OCI-LY1 (cell line): ENCODE measurements around the gene CLSTN2.

Source experiments
- H2AFZ ChIP-seq: fragments of 200-600 bp; sonication (generic), shearing (Covaris generic); 2 replicates; pipeline ENCODE4 v1.6.0; 2014; ENCODE audit warnings: antibody characterized with exemption, mild to moderate bottlenecking, low read length
- H3F3A ChIP-seq: fragments of 200-600 bp; sonication (generic), shearing (Covaris generic); 2 replicates; pipeline ENCODE4 v1.6.0; 2014; ENCODE audit warnings: mild to moderate bottlenecking, antibody characterized with exemption, low read length, moderate library complexity; ENCODE audit not compliant: insufficient read depth
- H3K27ac ChIP-seq: fragments of 200-600 bp; sonication (generic); 2 replicates; pipeline ENCODE4 v1.5.1; 2014; ENCODE audit warnings: low read length, mixed run types, mild to moderate bottlenecking, low read depth; ENCODE audit not compliant: poor library complexity, severe bottlenecking
- H3K27me3 ChIP-seq: fragments of 200-600 bp; sonication (generic); 2 replicates; pipeline ENCODE4 v1.6.0; 2014; ENCODE audit warnings: antibody characterized with exemption, mild to moderate bottlenecking, low read length, moderate library complexity; ENCODE audit not compliant: insufficient read depth
- H3K36me3 ChIP-seq: fragments of 200-600 bp; sonication (generic); 2 replicates; pipeline ENCODE4 v1.6.1; 2014; ENCODE audit warnings: mild to moderate bottlenecking, antibody characterized with exemption, low read length, moderate library complexity, mixed read lengths; ENCODE audit not compliant: insufficient read depth
- H3K4me1 ChIP-seq: fragments of 200-600 bp; sonication (generic); 2 replicates; pipeline ENCODE4 v1.5.1; 2014; ENCODE audit warnings: mild to moderate bottlenecking, low read length, moderate library complexity; ENCODE audit not compliant: insufficient read depth, severe bottlenecking
- H3K4me2 ChIP-seq: fragments of 200-600 bp; sonication (generic), shearing (Covaris generic); 2 replicates; pipeline ENCODE4 v1.6.1; 2014; ENCODE audit warnings: low read length
- H3K4me3 ChIP-seq: fragments of 200-600 bp; sonication (generic); 2 replicates; pipeline ENCODE4 v1.5.1; 2014; ENCODE audit warnings: low read length, low read depth, mild to moderate bottlenecking, mixed read lengths; ENCODE audit not compliant: poor library complexity, severe bottlenecking
- H3K79me2 ChIP-seq: fragments of 200-600 bp; shearing (Covaris generic); 2 replicates; pipeline ENCODE4 v1.6.1; 2016; ENCODE audit warnings: mixed run types, low read length, mixed read lengths; ENCODE audit not compliant: insufficient read depth
- H3K9ac ChIP-seq: fragments of 200-600 bp; sonication (generic), shearing (Covaris generic); 2 replicates; pipeline ENCODE4 v1.6.1; 2014; ENCODE audit warnings: mild to moderate bottlenecking, low read length, mixed read lengths
- H3K9me2 ChIP-seq: fragments of 200-600 bp; sonication (generic), shearing (Covaris generic); 2 replicates; pipeline ENCODE4 v1.6.1; 2014; ENCODE audit warnings: low read depth, mild to moderate bottlenecking, low read length, mixed read lengths
- H3K9me3 ChIP-seq: fragments of 200-600 bp; shearing (Covaris generic); 2 replicates; pipeline ENCODE4 v1.6.1; 2014; ENCODE audit warnings: low read length, mixed read lengths
- H4K20me1 ChIP-seq: fragments of 200-600 bp; sonication (generic), shearing (Covaris generic); 2 replicates; pipeline ENCODE4 v1.6.0; 2016; ENCODE audit warnings: mild to moderate bottlenecking, low read length; ENCODE audit not compliant: insufficient read depth
- EZH2 ChIP-seq: fragments of 200-600 bp; sonication (generic), shearing (Covaris generic); IDR thresholded peaks from 2 replicates; pipeline ENCODE4 v1.8.0; 2017; ENCODE audit warnings: borderline replicate concordance, mixed run types, mild to moderate bottlenecking, antibody characterized with exemption, low read length, moderate library complexity, mixed read lengths
- TF ChIP-seq, protein P1 (sequence below): fragments of 200-600 bp; sonication (generic), shearing (Covaris generic); IDR thresholded peaks from 2 replicates; pipeline ENCODE4 v1.5.1; 2017; ENCODE audit warnings: mild to moderate bottlenecking, antibody characterized with exemption, low read length, moderate library complexity, mixed read lengths

The CLSTN2 gene

DNA sequence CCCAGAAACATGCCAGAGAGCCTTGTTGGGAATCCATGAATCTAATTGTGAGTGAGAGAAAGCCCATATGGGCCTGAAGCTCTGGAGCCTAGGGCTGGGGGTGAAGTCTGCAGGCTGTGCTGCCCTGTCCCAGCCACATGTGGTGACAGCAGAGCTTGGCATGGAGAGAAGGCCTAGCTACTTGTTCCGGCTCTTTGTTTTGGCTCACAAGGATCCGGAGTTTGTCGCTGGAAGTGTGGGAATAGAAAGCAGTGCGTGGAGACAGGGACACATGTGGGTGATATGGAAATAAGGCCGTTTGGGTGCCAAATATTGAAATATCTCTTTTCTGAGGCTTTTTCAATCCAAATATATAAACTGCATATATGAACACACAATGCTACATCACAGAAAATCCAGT, 78.2 kb downstream of the CLSTN2 start:
- no peak overlapping the region for H3K4me3 ChIP-seq
- no peaks in the 10 kb centered on the region for H3F3A ChIP-seq
- H3K27ac ChIP-seq = no peak overlapping the region
- H3K4me2 ChIP-seq = no peak overlapping the region
- TF ChIP-seq, protein P1, sequence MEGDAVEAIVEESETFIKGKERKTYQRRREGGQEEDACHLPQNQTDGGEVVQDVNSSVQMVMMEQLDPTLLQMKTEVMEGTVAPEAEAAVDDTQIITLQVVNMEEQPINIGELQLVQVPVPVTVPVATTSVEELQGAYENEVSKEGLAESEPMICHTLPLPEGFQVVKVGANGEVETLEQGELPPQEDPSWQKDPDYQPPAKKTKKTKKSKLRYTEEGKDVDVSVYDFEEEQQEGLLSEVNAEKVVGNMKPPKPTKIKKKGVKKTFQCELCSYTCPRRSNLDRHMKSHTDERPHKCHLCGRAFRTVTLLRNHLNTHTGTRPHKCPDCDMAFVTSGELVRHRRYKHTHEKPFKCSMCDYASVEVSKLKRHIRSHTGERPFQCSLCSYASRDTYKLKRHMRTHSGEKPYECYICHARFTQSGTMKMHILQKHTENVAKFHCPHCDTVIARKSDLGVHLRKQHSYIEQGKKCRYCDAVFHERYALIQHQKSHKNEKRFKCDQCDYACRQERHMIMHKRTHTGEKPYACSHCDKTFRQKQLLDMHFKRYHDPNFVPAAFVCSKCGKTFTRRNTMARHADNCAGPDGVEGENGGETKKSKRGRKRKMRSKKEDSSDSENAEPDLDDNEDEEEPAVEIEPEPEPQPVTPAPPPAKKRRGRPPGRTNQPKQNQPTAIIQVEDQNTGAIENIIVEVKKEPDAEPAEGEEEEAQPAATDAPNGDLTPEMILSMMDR = no peak
- TF ChIP-seq EZH2 = no peak
- no peaks in the 10 kb centered on the region for H3K27me3 ChIP-seq
- H3K36me3 ChIP-seq = no peaks in the 10 kb centered on the region
- no peaks in the 10 kb centered on the region for H3K9me3 ChIP-seq
- H4K20me1 ChIP-seq = no peaks in the 10 kb centered on the region
- no peak overlapping the region for H2AFZ ChIP-seq
- no peaks in the 10 kb centered on the region for H3K4me1 ChIP-seq
- no peak overlapping the region for H3K9ac ChIP-seq
- H3K79me2 ChIP-seq = no peaks in the 10 kb centered on the region
- H3K9me2 ChIP-seq = no peaks in the 10 kb centered on the region

DNA sequence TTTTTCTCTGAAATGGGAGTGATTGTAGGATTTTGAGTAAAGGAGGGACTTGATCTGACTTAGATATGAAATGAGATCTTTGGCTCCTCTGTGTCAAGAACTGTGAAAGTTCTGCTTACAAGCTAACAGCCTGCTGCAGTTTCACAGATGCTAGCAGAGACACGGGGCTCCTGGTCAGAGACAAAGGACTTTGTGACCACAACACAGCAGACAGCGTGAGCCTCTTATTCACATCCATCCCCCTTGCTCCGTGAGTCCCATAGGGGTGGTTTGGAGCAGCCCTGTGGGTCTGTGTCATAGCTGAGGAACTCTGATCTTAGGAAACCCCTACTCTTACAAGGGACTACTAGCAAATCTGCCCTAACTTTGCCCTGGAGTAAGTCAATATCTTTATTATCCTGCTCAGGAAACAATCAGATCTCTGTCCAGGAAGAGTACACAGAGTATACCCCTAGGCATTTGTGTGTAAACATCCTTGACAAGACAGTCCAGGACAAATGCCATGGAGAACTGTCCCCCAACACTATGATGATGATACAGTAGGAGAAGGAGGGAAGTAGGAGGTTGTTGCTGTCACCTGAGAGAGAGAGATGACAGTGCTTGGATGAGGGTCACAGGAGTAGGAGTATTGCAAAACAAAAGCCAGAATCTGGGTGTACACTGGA, 80.0 kb downstream of the CLSTN2 start:
- H3F3A ChIP-seq = no peaks in the 10 kb centered on the region
- H2AFZ ChIP-seq = no peak overlapping the region
- H3K9ac ChIP-seq = no peak overlapping the region
- H3K4me3 ChIP-seq = no peak overlapping the region
- H4K20me1 ChIP-seq = no peaks in the 10 kb centered on the region
- no peak overlapping the region for H3K4me2 ChIP-seq
- H3K79me2 ChIP-seq = no peaks in the 10 kb centered on the region
- TF ChIP-seq EZH2 = no peak
- TF ChIP-seq, protein P1 = no peak
- no peaks in the 10 kb centered on the region for H3K4me1 ChIP-seq
- H3K36me3 ChIP-seq = no peaks in the 10 kb centered on the region
- H3K9me3 ChIP-seq = no peaks in the 10 kb centered on the region
- H3K27ac ChIP-seq = no peak overlapping the region
- H3K27me3 ChIP-seq = no peaks in the 10 kb centered on the region
- no peaks in the 10 kb centered on the region for H3K9me2 ChIP-seq

DNA sequence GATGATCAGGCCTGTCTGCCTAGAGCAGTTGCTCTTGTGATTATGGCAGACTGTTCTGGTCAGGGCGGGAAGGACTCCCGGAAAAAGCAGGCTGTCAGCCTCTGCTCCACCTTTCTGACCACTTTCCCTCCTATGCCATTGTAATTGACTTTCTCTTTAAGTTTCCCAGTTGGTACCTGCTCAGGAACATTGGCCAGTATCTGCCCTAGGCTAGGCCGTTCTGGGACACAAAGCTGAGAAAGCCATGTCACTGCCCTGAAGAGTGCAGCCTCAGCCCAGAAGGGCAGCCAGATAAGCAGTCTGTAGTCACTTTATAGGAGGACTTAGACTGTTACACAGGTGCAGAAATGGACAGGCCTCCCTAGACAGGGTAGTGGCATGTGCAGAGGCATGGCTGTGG, 80.8 kb downstream of the CLSTN2 start:
- H3K9me2 ChIP-seq = no peaks in the 10 kb centered on the region
- no peaks in the 10 kb centered on the region for H3K79me2 ChIP-seq
- H3K4me1 ChIP-seq = no peaks in the 10 kb centered on the region
- H4K20me1 ChIP-seq = no peaks in the 10 kb centered on the region
- no peak overlapping the region for H3K9ac ChIP-seq
- H3K27ac ChIP-seq = no peak overlapping the region
- no peak overlapping the region for H3K4me3 ChIP-seq
- H3K4me2 ChIP-seq = no peak overlapping the region
- TF ChIP-seq, protein P1 = no peak
- no peak for TF ChIP-seq EZH2
- no peak overlapping the region for H2AFZ ChIP-seq
- H3K27me3 ChIP-seq = no peaks in the 10 kb centered on the region
- no peaks in the 10 kb centered on the region for H3K36me3 ChIP-seq
- no peaks in the 10 kb centered on the region for H3K9me3 ChIP-seq
- H3F3A ChIP-seq = no peaks in the 10 kb centered on the region
